NAMALWA (cell line): ENCODE measurements around the gene LRRC3.
"Not testable (repeated sequence)": the region's sequence is repeated elsewhere in the genome, so short reads cannot be mapped to it uniquely, and the experiment has no call there.

Experiments used
- DNase-seq: peaks from one replicate; pipeline ENCODE4 v3.0.0-alpha.2; 2015; ENCODE audit warnings: low spot score

Gene LRRC3

DNA sequence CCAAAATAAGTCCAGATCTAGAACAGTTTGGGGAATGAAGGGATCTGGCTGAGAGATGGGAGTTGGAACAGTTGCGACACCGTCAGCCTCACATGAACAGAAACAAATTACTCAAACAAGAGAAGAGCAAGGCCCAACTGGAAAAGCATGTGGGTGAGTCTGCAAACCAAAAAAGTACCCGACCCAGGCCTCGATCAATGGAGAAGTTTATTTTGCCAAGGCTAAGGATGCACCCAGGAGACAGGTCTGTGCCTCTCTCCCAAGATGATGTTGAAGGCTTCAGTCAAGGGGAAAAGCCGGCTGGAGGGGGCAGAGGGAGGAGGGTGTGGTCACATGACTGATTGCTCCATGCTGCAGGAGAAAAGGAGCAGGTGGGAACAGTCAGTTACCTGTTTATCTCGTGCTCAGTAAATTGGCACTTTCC, 42.4 kb downstream of the LRRC3 start:
- DNase-seq = no peak

DNA sequence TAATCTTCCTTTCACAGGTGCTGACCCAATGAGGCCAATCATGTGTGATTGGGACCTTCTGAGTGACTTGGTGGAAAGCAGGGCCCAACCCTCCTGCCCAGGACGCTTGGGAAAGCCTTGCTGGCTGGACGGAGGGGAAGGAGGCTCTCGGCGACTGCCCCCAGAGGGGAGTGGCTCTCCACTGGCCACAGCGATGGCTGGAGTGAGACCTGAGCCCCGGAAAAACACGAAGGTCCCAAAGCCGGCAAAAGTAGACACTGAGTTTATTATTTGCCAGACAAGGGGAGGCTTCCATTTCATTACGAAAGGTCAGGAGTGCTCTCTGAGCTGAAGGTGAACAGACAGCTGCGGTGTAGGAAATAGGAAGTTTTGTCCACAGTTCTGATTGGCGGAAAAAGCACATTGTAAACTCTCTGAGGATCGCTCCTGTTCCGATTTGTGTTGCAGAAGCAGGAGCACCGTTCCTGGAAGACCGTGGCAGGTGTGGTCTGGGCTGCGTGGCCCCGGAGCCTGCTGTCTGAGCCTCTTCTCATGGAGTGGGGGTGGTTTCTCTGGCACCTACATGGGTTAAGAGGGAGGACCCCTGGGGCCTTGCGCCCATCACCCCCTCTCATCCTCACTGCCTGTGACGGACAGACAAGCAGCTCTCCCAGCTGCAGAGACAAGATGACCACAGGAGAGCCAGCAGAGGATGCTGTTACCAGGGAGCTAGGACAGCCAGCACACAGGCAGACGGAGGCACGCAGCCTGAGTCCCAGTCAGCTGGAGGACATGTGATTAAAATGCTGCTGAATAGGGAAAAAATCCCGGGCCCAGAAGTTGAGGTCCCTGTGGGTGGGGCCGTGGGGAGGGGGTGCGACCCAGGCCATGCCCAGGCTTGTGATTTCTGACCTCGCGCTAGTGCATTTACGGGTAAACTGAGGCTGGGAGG, 43.2 kb downstream of the LRRC3 start:
- DNase-seq = no peak

- DNase-seq = no peak
Measured at GRCh38 chr21:44499211-44499560, 43.9 kb downstream of the LRRC3 start.

- no peak for DNase-seq
Measured at GRCh38 chr21:44499631-44500030, 44.3 kb downstream of the LRRC3 start.

GRCh38 chr21:44500111-44500510, 44.8 kb downstream of the LRRC3 start:
- DNase-seq = no peak

GRCh38 chr21:44502171-44502958, 47.1 kb downstream of the LRRC3 start:
- DNase-seq = no peak

- DNase-seq = not testable (repeated sequence)
Measured at GRCh38 chr21:44503006-44503889, 47.9 kb downstream of the LRRC3 start.

DNA sequence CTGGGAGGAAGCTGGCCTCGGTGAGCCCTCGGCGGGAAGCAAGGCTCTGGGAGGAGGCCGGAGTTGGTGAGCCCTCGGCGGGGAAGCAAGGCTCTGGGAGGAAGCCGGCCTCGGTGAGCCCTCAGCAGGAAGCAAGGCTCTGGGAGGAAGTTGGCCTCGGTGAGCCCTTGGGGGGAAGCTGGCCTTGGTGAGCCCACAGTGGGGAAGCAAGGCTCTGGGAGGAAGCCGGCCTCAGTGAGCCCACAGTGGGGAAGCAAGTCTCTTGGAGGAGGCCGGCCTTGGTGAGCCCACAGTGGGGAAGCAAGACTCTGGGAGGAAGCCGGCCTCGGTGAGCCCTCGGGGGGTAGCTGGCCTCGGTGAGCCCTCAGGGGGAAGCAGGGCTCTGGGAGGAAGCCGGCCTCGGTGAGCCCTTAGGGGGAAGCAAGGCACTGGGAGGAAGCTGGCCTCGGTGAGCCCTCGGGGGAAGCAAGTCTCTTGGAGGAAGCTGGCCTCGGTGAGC, 48.6 kb downstream of the LRRC3 start:
- no peak for DNase-seq

GRCh38 chr21:44505673-44506278, 50.5 kb downstream of the LRRC3 start:
- DNase-seq = no peak

DNA sequence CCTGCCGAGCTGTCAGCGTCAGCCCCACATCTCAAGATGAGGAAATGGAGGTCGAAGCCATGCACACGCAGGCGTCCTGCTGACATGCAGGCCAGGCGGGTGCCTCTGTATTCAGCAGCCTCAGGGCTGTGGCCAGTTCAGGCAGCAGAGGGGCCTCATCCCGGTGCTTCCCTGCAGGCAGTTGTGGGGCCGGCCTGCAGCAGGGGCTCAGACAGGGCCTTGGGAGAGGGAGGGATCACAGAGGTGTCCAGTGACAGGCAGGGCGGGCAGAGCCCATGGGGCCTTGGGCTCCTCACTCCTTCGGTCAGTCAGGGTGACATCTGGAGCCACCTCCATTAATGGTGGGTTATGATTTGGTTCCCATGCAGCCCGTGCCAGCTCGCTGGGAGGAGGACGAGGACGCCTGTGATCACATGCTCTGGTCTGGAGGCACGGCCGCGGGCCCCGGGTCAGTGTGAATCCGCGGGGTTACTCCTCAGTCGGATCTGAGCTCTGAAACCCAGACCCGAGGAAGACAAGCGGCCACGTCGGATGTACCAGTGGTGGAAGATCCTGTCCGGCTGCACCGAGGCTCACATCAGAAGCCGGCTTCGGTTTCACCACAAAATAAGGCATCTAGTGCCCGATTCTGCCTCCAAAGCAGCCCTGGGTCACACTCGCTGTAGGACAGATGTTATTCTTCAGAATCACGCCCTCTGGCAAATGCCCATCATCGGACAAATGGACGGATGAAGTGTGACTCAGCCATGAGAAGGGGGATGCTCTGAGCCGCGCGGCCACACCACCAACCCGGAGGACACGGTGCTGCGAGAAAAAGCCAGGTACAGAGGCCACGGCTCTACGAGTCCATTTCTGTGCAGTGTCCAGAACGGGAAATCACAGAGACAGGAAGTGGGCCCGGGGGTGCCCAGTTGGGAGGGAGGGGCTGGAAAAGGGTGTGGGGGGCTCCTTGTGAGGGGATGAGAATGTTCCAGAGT, 51.3 kb downstream of the LRRC3 start:
- no peak for DNase-seq

GRCh38 chr21:44507673-44508425, 52.5 kb downstream of the LRRC3 start:
- DNase-seq = no peak

DNA sequence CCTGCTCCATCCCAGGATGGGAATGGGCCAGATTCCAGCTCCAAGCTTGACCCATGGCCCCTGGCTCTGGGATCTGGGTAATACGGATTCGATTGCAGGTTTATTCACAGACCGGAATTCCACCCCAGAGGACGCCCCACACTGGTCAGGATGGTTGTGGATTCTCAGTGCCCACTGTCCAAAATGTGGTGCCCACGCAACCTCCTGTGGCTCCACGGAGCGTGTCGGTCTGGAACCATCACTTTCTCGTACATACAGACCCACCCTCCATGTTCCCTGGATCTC, 53.1 kb downstream of the LRRC3 start:
- DNase-seq = no peak

- no peak for DNase-seq
Measured at GRCh38 chr21:44508711-44509445, 53.6 kb downstream of the LRRC3 start.

DNA sequence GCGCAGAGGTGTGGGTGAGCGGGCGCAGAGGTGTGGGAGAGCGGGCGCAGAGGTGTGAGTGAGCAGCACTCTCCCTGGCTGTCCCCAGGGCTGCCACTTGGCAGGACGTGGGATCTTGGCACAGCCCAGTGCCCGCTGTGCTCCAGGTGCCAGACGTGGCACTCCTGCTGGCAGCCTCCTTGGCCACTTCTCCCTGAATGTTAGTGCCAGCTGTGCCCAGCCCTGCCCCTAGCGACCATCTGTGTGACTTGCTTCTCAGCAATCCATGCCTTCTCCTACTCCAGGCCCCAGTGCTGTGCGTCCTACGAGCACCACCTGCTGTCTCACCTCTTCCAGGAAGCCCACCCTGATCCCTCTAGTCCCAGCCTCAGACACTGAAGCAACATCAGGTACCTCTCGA, 54.2 kb downstream of the LRRC3 start:
- peak; percentile 35 for DNase-seq

GRCh38 chr21:44510109-44510507, 54.8 kb downstream of the LRRC3 start:
- DNase-seq = no peak

GRCh38 chr21:44510508-44511218, 55.4 kb downstream of the LRRC3 start:
- peak; percentile 69 for DNase-seq

DNA sequence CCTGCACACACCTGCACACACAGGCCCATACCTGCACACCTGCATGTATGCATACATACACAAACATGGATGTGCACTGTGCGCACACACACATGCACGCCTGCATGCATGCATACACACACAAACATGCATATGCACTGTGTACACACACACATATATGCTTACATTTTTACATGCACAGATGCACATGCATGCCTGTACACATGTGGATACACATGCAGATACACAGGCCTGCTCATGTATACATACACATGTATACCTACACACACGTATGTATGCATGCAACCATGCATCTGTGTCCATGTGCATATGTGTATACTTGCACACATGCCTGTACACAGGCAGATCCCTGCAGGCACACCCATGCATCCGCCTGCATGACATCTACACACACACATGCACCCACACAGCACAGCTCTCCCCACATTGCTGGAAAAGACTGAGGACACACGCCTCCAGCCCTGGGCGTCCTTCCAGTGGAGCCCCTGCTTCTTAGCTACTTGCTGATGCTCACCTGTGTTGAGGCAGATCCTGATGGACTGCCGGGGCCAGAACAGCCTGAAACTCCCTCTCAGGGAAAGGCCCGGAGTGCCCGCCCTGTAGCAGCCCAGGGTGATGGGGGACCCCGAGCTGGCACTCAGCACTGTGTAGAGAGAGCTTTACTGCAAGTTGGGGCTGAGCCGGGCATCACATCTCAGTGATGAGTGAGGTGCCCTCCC, 56.1 kb downstream of the LRRC3 start:
- DNase-seq = peak; percentile 8
